Midbrain (tissue), 1 donor: ENCODE results near the gene RAB22A.

Experiments
- DNase-seq: peaks from one replicate; lab custom pipeline; 2025; lab: John Stamatoyannopoulos, UW

The RAB22A gene, protein sequence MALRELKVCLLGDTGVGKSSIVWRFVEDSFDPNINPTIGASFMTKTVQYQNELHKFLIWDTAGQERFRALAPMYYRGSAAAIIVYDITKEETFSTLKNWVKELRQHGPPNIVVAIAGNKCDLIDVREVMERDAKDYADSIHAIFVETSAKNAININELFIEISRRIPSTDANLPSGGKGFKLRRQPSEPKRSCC

DNA sequence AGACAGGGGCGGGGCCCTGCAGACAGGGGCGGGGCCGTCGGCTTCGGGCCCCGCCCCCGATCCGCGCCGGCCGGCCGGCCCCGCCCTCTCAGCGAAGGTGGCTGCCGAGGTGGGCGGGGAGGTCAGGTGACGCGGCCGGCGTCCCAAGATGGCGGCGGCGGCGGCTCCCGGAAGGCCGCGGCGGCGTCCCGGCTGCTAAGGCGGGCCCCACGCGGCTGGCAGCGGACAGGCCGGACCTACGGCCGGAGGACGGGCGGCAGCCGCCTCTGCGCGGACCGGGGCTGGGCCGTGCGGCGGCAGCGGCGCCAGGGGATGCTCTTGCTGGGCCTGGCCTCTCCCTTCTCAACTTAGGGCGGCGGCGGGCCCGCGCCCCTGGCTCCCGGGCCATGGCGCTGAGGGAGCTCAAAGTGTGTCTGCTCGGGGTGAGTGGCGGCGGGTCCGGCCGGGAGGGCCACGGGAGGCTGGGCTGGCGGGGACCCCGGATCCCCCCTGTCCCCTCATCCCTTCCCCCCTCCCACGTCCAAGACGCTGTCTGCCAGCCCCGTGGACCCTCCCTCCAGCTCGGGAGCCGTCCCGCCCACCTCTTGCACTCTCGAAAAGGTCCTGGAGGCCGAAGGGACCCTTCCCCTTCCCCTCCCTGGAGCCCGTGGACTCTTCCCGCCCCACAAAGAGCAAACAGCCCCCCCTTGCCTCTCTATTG, at the start of gene RAB22A:
RAB22A (plus strand) TSS at position 125 of the 700 bp plus-strand sequence; CDS start at position 387, 262 bp downstream.
- peak; percentile 83 for DNase-seq

DNA sequence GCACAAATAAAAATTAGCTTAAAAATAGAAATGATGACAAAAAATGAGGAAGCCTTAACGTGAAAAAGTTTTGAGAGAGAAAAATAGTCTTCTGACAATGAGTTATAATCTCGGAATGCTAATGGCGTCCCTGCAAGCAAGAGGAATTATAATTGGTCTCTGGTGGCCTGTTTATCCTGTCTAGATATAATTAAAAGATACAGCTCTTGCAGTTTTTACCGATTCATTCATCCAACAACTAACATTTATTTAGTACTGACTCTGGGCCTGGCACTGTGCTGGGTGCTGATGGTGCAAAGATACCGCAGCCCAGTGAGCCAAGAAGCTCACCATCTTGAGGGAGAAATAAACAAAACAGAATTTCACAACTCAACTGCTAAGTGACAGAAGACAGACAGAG, 49.5 kb upstream of the RAB22A start:
- no peak for DNase-seq

DNA sequence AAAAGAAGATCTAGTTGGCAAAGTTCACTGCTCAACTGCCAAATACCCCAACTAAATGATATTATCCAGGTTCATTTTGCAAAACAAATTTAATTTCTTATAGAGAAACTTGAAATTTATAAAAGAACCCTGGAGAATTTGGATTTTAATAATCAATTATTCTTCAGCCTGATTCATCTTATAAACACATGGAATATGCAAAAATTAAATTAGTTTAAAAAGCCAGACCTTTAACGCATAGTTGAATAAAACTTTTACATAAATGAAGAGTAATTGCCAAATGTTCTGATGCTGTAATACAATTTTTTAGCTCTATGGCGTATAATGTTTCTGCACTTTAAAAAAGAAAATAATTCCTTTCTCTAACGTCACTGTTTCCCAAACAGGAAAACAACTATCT, 47.9 kb upstream of the RAB22A start:
- no peak for DNase-seq

DNA sequence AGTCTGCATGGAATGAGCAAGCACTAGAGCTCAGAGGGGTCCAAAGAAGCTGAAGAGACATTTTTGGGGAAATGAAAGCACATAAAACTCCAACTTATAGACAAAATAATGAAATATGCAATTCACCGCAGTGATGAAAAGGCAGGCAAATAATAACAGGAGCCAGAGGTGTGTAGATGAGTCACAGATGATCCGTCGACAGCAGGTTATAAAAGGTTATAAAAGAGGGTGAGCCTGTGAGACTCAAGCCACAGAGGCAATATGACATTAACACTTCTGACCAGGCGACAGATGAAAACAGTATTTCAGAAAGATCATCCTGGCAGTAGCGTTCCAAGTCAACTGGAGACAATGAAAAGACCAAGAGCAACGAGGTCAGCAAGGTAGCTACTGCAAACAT, 45.2 kb upstream of the RAB22A start:
- no peak for DNase-seq

DNA sequence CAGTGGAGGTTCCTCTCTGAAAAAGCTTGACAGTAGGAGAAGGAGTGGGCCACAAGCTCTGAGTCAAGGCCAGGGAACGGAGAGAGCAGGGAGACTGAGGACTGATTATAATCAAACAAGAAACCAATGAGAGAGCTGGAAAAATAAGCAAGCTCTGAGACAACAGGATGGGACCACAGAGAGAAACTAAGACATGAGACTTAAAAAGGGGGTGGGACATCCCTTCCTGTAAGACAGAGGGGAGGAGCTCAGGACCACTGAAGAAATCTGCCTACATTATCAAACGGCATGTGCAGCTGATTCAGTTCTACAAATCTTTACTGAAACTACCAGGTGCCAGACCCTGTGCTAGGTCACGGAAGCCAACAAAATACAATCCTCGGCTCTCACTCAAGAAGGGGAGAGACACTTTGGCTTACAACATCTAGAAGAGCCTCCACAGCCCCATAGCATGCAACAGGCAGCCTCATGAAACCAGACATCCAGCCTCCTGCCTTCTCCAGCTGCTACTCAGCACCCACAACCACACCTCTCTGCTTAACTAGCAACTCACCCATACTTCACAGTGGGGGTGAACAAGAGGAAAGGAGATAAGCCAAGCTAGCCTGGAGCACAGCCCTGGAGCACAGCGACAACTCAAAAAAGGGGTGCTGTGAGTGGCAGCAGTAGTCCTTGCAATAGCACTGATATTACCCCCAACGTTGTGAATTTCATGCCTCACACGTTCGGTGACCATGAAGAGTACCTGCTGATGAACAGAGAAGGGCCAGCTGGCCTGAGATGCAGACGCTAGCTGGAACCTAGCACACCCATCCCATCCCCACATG, 41.9 kb upstream of the RAB22A start:
- no peak for DNase-seq

DNA sequence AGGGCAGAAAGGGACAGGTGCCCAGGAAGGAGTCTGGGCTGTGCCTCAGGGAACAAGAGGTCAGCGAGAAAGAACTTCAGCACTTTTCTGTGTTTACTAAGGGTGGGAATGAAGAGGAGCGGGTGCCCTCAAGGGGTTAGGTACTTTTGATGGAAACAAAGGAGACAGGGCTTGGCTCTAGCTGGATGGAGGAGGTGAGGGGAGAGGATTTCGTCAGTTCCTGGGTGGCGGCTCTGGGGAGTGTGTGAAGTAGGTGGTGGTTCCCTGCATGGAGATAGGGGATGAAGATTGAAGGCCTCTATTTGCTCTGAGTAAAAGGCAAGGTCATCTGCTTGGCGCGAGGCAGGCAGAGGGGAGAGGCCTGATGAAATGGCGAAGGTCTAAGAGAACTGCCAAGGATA, 41.1 kb upstream of the RAB22A start:
- no peak for DNase-seq

DNA sequence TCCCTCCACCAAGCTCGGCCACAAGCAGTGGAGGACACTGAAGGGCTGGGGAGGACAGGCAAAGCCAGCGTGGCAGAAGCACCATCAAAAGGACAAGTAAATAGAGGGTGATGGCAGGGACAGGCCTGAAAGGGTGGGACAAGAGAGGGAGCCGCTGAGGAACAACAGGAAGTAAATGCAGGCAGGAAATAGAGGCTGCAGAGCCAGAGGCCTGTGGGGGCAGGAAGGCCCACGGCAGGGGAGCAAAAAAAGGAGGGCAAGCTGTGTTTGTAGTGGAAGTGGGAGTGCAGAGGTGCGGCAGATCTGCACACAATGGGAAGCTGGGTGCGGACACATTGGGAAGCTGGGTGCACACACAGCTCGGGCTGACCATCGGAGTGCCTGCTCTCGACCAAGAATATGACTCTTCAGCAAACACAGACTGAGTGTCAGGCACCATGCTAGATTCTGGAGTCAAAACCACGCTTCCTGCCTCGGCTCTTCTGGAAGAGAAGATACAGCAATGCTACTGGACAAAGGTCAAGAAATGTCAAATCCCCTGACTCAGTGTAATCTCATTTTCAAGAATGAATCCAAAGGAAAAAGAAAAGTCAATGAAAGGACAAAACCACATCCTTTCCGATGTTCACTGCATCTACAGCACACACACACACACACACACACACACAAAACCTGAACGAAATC, 40.4 kb upstream of the RAB22A start:
- no peak for DNase-seq

DNA sequence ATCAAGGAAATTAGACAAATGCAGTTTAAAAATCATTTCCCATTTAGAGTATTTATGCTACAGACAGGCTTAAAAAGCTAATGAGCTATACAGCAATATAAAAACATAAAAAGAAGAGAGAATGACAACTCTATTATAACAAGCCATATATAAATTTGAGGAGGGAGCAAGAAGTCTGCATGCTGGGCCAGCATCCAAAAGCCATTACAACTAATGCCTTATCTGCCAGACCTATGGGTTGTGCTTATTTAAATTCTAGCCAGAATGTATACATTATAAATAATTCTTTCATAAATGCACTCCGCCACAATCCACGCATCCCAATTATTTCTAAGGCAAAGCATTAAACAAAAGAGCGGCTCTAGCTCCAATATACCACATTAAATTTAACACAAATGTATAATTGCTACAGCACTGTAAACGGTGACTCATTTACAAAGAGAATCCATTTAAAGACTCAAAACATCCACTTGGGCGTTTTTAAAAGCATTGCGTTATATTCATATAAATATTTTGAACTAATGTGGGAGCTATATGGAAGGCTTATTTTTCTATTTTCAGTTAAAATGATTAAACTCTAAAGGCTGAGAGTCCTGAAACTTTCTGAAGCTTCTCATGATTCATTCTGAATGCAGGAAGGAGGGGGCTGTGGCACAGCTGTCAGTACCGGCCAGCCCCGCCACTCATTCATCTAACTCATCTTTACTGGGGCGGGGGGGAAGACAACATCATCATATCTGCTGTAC, 37.7 kb upstream of the RAB22A start:
- no peak for DNase-seq

DNA sequence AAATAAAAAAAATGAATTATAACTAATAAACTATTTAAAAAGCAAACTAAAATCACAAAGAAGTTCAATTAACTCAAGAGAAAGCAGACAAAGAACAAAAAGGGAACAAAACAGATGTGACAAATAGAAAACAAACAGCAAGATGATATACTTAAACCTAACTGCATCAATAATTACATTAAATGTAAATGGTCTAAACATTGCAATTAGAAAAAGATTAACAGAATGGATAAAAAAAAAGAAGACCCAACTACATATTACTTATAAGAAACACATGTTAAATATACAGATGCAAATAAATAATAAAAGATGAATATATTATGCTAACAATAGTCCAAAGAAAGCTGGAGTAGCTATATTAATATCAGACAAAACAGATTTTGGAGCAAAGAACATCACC, 35.1 kb upstream of the RAB22A start:
- no peak for DNase-seq

DNA sequence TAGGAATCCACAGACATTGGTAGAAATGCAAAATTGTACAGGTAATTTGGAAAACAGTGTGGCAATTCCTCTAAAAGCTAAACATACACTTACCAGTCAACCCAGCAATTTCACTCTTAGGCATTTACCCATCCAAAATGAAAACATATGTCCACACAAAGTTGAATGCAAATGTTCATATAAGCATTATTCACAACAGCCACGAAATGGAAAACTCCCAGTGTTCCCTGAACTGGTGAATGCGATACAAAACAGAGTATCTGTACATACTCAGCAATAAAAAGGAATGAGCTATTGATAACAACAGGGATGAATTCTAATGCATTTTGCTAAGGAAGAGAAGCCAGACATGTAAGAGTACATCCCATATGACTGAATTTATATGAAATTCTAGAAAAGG, 32.4 kb upstream of the RAB22A start:
- DNase-seq: no peak

DNA sequence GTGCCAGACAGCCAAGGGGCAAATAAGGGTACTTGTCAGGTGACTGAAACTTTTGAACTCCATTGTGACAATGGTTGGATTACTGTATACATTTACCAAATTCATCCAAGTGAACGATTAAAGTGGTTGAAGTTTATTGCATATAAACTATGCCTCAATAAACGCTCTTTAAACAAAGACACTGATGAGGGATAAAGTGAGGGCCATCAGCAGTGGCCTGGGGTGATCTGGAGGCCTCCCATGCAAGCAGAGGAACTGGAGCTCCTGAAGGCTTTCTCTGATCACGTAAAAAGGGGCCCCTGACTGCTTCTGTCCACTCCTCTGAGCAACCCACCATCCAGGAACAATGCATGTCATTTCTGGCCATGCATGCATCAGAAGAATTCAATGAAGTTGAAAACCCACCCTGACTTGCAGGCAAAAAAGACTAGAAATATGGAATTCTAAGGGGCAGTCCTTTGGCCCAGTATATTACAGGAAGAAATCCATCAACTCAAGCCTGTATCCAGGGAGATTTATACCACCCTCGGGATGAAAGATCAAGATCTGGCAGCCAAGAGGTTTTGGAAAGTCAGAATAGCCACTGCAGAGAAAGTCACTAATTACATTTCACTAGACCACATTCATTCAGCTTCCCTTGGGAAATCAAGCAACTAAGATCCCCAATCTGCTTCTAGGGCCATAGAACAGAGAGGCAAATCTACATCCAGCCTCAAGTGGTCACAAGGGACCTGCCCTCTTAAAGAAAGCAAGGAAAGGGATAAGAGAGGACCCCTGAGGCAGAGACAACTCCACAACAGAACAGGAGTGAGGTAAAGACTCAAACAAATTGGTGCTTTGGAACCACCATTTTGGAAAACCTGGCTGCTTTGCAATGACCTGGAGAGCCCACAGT, 31.7 kb upstream of the RAB22A start:
- DNase-seq: no peak

DNA sequence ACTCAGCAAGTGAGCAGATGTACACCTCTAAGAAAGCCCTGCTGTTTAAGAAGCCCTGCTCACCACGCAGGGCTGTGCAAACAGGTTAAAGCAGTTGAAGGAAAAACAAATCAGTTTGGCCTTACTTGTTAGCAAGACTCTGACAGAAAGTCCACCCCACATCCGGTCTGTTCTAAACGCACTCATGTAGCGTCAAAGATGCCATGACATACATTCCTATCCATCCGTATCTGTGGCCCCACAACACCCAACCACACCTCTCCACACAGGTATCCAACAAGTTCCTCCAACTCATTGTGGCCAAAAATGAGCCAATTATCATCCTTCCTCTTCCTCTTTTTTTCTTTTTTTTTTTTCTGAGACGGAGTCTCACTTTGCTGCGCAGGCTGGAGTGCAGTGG, 22.8 kb upstream of the RAB22A start:
- DNase-seq: no peak

DNA sequence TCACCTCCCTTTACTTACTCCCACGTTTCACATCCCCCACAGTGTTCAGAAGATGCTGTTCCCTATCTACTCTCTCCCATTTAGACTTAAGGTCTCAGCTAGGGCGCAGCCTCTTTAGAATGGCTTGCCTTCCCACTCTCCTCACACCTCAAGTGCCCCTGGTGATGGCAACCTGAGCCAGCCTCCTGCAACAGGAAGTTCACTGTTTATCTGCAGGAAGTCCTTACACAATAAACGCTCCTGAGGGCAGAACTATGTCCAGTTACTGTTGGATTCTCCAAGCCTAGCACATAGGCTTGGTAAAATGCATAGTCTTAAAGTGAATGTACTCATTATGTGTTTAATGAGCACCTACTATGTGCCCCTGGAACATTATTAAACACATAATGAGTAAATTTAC, 21.9 kb upstream of the RAB22A start:
- no peak for DNase-seq

DNA sequence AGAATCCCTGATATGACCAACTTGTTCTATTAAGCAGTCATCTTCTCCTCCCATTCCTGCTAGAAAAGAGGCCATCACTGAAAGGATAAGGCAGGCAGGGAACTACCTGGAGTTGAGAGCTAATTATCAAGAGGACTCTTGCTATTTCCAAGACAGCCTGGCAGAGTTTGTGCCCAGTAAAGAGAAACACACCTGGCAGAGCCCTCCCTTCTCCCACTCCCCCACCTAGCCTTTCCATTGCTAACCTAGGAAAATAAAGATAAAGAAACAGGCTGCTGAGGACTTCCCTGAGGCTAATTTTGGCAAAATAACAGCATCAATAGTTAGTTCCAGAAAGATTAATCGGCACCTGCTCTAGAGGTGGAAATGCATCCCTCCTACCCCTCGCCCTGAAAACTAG, 20.4 kb upstream of the RAB22A start:
- DNase-seq: no peak

DNA sequence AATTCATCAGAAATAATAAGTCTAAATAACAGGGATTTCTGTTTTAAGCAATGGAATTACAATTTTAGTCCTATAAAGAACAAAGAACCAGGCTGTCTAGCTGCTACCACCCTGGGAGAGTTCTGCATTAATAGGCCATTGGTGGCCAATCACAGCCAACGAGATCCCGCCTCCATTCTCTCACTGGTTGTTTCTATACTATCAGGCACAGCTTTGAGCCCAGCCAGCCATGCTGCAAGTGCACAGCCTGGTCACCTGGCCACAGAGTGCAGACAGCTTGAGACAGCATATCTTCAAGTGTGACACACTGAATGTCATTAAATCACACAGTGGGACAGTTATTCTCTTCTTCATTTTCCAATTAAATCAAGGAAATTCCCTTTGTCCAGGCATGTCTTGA, 16.1 kb upstream of the RAB22A start:
- peak; percentile 41 for DNase-seq

DNA sequence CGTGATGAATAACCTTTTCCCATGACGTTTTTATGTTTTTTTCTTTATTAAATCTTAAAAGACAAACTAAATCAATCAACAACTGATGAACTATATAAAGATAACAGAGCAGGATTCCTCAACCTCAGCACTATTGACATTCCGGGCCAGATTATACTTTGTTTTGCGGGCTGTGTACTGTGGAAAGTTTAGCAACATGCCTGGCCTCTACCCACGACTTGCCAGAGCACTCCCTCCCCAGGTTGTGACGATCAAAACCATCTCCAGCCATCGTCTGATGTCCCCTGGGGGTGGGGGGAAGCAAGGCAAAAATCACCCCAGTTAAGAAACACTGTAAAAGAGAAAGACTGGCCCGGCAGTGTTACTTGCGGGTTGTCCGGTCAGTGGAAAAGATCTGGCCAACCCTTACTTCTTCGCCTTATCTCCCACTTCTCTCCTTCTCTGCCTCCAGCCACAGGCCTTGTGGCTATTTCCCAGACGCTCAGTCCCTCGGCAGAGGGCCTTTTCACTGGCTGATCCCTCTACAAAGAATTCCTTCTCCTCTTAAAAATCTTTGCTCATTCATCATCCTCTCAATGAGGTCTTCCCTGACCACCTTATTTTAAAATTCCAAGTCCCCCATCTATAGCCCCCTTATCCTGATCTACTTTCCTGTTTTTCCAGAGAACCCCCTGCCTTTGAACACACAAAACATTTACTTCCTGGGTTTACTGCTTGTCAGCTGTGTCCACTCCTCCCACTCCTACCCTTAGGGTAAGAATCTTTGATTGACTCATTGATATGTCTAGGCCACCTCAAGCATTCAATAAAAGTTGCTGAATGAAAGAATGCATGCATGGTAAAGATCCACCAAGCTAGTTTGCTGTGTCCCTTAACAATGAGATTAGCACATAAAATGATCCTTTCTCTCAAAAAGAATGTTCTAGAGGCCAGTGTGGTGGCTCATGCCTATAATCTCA, 14.7 kb upstream of the RAB22A start:
- DNase-seq: no peak

DNA sequence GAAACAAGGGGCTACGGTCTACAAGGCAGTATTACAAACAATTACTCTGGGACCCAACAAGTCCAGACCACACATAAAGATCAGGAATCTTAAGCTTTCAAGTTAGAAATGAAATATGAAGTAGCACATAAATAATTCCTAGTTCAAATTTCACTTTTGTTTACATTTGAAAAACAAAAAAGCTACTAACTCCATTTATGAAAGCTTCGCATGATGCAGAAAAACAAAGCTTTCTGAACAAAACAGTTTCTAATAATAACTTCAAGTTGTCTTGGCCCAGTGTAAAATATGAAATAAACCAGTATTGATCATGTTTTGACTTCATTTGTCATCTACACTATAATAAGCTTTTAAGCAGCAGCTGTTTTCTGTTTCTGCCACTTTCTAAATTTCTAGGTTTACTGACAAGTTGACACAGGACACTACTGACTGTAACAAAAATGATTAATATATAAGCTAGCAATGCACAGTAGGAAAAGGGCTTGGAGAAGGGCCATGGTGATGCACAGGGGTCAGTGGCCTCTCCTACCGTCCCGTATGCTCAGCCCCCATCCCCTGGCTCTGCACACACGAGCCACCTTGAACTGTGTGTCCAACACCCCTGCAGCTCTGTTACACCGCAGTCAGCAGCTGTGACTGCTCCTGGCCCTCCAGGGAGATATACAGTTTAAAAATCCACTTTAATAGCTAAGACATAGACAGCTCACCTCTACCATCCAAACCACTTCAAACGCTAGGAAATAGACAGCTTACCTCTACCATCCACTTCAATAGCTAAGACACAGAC, 13.3 kb upstream of the RAB22A start:
- no peak for DNase-seq

DNA sequence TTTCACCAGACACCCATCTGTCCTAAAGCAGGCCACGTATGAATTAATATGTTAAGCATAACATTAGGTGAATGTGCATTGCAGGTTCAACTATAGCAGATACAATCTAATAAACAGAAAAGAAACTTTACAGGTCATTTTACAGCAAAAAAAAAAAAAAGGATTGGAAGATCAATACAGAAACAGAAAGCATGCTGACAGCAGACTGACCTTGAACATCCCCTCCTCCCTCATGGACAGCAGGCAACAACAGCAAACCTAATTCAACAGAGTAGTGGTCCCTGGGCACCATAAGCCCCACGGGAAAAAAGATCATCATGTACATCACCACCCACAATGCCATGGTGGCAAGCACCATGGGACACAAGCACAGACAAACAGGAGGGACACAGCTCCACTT, 12.1 kb upstream of the RAB22A start:
- DNase-seq: no peak

DNA sequence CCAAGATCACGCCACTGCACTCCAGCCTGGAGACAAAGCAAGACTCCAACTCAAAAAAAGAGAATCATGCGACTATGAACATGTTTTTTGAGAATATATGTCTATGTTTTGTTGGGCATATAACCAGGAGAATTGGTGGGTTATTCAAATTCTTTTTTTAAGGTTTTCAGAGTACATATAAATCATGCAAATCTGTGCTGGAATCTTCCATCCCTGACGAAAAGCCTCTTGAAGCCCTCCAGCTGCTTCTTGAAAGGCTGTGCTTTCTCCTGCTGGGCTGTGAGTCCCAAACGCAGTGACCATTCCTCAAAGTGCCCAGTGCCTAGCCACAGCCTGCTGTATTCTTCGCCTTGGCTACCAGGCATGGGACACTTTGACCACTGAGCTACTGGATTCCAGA, 9.2 kb upstream of the RAB22A start:
- DNase-seq: no peak
